Measurements from ENCODE around the gene DNAH6.
"Not testable (repeated sequence)": the region's sequence is repeated elsewhere in the genome, so short reads cannot be mapped to it uniquely, and the experiment has no call there.

Gene DNAH6

DNA sequence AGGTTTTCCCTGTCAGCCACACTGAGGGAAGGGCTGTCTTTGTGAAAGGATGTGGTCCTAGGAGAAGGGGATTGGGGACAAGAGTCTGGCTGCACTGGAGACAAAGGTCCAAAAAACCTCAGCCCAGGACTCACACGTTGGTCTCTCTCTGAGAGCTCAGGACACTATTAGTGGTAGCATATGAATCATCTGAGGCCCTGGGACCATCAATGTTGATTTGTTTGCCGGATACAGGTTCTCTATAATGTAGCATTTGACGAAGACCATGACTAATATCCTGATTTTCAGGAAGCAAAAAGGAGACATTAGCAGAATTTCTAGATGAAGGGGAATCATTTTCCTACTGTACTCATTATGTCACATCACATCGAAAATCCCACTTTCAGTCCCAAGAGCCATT is 22.2 kb upstream of the DNAH6 start:
- TF ChIP-seq, protein P1, sequence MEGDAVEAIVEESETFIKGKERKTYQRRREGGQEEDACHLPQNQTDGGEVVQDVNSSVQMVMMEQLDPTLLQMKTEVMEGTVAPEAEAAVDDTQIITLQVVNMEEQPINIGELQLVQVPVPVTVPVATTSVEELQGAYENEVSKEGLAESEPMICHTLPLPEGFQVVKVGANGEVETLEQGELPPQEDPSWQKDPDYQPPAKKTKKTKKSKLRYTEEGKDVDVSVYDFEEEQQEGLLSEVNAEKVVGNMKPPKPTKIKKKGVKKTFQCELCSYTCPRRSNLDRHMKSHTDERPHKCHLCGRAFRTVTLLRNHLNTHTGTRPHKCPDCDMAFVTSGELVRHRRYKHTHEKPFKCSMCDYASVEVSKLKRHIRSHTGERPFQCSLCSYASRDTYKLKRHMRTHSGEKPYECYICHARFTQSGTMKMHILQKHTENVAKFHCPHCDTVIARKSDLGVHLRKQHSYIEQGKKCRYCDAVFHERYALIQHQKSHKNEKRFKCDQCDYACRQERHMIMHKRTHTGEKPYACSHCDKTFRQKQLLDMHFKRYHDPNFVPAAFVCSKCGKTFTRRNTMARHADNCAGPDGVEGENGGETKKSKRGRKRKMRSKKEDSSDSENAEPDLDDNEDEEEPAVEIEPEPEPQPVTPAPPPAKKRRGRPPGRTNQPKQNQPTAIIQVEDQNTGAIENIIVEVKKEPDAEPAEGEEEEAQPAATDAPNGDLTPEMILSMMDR (IDR thresholded peaks at IDR 0.05) = no peak
- Histone ChIP-seq H3K36me3 (no peaks in the 10 kb centered on the region), H3K27me3 (no peaks in the 10 kb centered on the region), H3K9me3 (no peaks in the 10 kb centered on the region), H3K4me3 (ENCODE audit: low read depth in 1 of 2, low read length in 1 of 2) (no peak overlapping the region), H3K27ac (no peak overlapping the region), H3K4me1 (ENCODE audit: control insufficient read depth in 1 of 2, insufficient read depth in 1 of 2, low read depth in 1 of 2, low read length in 1 of 2) (no peaks in the 10 kb centered on the region)

DNA sequence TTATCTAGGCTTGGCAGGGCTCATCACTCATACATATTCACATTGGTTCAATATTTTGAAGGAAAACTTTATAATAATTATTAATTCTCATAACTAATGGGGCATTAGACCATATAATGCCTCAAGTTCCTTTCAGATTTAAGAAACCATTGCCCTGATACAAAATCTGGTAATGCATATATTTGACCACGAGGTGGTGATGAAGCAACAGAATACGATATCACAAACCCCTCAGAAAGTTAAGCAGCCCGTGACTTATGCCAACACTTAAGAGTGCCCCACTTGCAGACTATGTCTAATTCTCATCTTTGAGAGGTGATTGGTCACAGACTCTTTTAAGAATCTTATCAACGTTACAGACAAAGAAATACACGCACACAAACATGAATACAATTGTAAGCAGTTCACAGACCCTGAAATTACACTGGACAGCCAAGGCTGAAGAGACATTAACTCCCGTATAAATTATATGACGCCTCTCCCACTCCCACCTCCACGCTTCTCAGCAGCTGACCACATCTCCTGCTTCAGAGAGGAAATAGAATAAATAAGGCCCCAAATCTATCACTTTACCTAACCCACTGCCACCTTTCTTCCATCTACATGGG is 20.7 kb upstream of the DNAH6 start:
- Histone ChIP-seq H3K9me3 (no peaks in the 10 kb centered on the region), H3K4me1 (ENCODE audit: control insufficient read depth in 1 of 2, insufficient read depth in 1 of 2, low read depth in 1 of 2, low read length in 1 of 2) (no peaks in the 10 kb centered on the region), H3K27me3 (no peaks in the 10 kb centered on the region), H3K27ac (no peak overlapping the region), H3K36me3 (no peaks in the 10 kb centered on the region), H3K4me3 (ENCODE audit: low read depth in 1 of 2, low read length in 1 of 2) (no peak overlapping the region)
- TF ChIP-seq, protein P1 (IDR thresholded peaks at IDR 0.05) = no peak

DNA sequence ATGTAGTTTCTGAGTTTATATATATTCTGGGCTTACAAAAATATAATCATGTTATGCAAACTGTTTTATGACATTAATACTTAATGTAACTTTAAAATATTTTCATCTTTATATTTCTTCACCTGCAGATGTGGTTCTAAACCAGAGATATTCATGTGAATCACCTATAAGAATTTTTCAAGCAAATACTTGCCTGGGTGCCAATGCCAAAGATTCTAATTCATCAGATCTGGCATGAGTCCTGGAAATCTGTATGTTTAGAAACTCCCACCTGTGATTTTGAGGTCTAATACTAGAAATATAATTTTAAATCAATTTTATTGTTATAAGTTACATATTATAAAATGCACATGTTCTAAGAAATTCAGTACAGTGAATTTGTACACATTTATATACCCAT is 19.9 kb upstream of the DNAH6 start:
- TF ChIP-seq, protein P1 (IDR thresholded peaks at IDR 0.05) = no peak
- H3K9me3 ChIP-seq = no peaks in the 10 kb centered on the region

DNA sequence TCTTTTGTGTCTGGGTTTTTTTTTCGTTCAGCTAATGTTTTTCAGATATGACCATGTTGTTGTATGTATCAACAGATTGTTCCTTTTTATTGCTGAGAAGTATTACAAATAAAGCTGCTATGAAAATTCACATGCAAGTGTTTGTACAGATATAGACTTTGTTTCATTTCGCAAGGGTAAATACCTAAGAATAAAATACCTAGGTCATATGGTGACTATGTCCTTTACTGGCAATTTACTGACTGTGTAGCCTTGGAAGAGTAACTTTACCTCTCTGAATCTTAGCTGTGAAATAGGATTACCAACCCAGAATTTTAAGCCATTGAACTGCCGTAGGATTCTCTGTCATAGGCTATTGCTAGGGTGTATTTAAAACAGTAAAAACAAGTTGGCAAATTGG is 19.0 kb upstream of the DNAH6 start:
- Histone ChIP-seq H3K9me3 (no peaks in the 10 kb centered on the region), H3K4me1 (ENCODE audit: control insufficient read depth in 1 of 2, insufficient read depth in 1 of 2, low read depth in 1 of 2, low read length in 1 of 2) (no peaks in the 10 kb centered on the region), H3K4me3 (ENCODE audit: low read depth in 1 of 2, low read length in 1 of 2) (no peak overlapping the region), H3K27me3 (no peaks in the 10 kb centered on the region), H3K36me3 (no peaks in the 10 kb centered on the region), H3K27ac (no peak overlapping the region)
- TF ChIP-seq, protein P1 (IDR thresholded peaks at IDR 0.05) = no peak

More for the DNA sequence above, 19.9 kb upstream of the DNAH6 start:
- Histone ChIP-seq H3K4me3 (ENCODE audit: low read depth in 1 of 2, low read length in 1 of 2) (no peak overlapping the region), H3K4me1 (ENCODE audit: control insufficient read depth in 1 of 2, insufficient read depth in 1 of 2, low read depth in 1 of 2, low read length in 1 of 2) (no peaks in the 10 kb centered on the region), H3K27ac (no peak overlapping the region), H3K36me3 (no peaks in the 10 kb centered on the region), H3K27me3 (no peaks in the 10 kb centered on the region)

DNA sequence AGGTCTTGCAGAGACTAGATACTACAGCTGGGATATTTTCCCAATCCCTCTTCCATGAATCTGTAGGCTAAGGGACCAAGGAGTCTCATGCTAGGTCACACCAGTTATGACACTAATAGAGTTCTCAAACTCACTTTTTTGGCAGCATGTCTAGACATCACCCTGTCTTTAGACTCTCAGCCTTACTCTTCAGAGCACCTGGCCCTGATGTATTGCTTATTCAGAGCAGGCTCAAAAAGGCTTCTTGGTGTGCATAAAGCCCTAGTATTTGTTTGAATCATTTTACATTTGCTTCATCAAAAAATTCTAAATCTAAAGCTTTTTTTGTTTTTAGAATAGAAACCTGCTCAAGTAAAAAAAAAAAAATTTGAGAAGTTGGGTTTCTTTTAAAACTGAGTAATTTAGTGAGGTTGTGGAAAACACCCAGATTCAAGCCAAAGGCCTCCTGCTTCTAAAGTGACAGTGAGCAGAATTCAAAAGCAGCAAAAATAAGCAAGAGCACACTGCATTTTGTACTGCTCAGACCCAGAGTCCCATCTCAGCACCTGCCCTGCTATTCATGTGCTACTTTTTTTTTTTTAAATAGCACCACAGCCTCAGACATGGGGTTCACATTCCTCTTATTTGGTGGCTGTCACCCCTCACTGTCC is 18.0 kb upstream of the DNAH6 start:
- no peak overlapping the region for H3K27ac ChIP-seq
- no peaks in the 10 kb centered on the region for H3K4me1 ChIP-seq (ENCODE audit: control insufficient read depth in 1 of 2, insufficient read depth in 1 of 2, low read depth in 1 of 2, low read length in 1 of 2)
- TF ChIP-seq, protein P1 (IDR thresholded peaks at IDR 0.05) = no peak
- H3K27me3 ChIP-seq = peaks cover 4% of the 10 kb centered on the region
- no peak overlapping the region for H3K4me3 ChIP-seq (ENCODE audit: low read depth in 1 of 2, low read length in 1 of 2)
- no peaks in the 10 kb centered on the region for H3K9me3 ChIP-seq
- no peaks in the 10 kb centered on the region for H3K36me3 ChIP-seq

DNA sequence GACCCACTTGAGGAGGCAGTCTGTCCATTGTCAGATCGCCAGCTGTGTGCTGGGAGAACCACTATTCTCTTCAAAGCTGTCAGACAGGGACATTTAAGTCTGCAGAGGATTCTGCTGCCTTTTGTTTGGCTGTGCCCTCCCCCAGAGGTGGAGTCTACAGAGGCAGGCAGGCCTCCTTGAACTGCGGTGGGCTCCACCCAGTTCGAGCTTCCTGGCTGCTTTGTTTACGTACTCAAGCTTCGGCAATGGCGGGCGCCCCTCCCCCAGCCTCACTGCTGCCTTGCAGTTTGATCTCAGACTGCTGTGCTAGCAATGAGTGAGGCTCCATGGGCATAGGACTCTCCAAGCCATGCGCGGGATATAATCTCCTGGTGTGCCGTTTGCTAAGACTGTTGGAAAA is 5.3 kb upstream of the DNAH6 start:
- not testable (repeated sequence) for H3K9me3 ChIP-seq; H3K4me1 ChIP-seq (ENCODE audit: control insufficient read depth in 1 of 2, insufficient read depth in 1 of 2, low read depth in 1 of 2, low read length in 1 of 2); H3K4me3 ChIP-seq (ENCODE audit: low read depth in 1 of 2, low read length in 1 of 2); H3K36me3 ChIP-seq; H3K27me3 ChIP-seq; H3K27ac ChIP-seq
